Endothelial cell (in vitro differentiated cells): ENCODE data around the gene HOXB3. TPM values are rescaled to one million over a fixed set of nuclear protein-coding genes. Genes with fewer than 3 reads are reported as not detected.
A peak's percentile ranks its signal among the peaks of the same experiment; 100 is the strongest.

Experiments
- DNase-seq: peaks from one replicate; pipeline ENCODE4 v3.0.0; 2021; ENCODE audit warnings: low spot score
- H3K27ac Mint-ChIP-seq: one replicate; pipeline ENCODE4 v1.8.0; 2021; ENCODE audit warnings: mixed read lengths, inconsistent platforms; ENCODE audit not compliant: unreplicated experiment
- H3K27me3 Mint-ChIP-seq: one replicate; pipeline ENCODE4 v1.8.0; 2021; ENCODE audit warnings: mild to moderate bottlenecking, moderate library complexity, mixed read lengths, inconsistent platforms; ENCODE audit not compliant: unreplicated experiment
- H3K36me3 Mint-ChIP-seq: one replicate; pipeline ENCODE4 v1.8.0; 2021; ENCODE audit warnings: mild to moderate bottlenecking, low read depth, mixed read lengths, inconsistent platforms; ENCODE audit not compliant: unreplicated experiment
- H3K4me1 Mint-ChIP-seq: one replicate; pipeline ENCODE4 v1.8.0; 2021; ENCODE audit warnings: mild to moderate bottlenecking, mixed read lengths, inconsistent platforms; ENCODE audit not compliant: unreplicated experiment
- H3K4me3 Mint-ChIP-seq: one replicate; pipeline ENCODE4 v1.8.0; 2021; ENCODE audit warnings: mild to moderate bottlenecking, mixed read lengths, inconsistent platforms; ENCODE audit not compliant: unreplicated experiment
- H3K9me3 Mint-ChIP-seq: one replicate; pipeline ENCODE4 v1.8.0; 2021; ENCODE audit warnings: mixed read lengths, inconsistent platforms; ENCODE audit not compliant: unreplicated experiment
- total RNA-seq: library from RNA; stranded (reverse); fragmentation: NEBNext Ultra II Directional; extraction: Animal tissue kit (Norgen Biotek cat#: 25700); gene quantifications from one replicate; pipeline ENCODE4 v1.2.1, GENCODE V29; 2021; ENCODE audit not compliant: unreplicated experiment
- TF ChIP-seq, protein P1 (sequence below): fragments of 200-600 bp; sonication (generic); IDR thresholded peaks from one replicate; pipeline ENCODE4 v1.5.0; 2021; ENCODE audit warnings: antibody characterized with exemption; ENCODE audit not compliant: unreplicated experiment

Gene HOXB3
- total RNA-seq, 1 donor from 2014 or later, result 17.7 TPM

DNA sequence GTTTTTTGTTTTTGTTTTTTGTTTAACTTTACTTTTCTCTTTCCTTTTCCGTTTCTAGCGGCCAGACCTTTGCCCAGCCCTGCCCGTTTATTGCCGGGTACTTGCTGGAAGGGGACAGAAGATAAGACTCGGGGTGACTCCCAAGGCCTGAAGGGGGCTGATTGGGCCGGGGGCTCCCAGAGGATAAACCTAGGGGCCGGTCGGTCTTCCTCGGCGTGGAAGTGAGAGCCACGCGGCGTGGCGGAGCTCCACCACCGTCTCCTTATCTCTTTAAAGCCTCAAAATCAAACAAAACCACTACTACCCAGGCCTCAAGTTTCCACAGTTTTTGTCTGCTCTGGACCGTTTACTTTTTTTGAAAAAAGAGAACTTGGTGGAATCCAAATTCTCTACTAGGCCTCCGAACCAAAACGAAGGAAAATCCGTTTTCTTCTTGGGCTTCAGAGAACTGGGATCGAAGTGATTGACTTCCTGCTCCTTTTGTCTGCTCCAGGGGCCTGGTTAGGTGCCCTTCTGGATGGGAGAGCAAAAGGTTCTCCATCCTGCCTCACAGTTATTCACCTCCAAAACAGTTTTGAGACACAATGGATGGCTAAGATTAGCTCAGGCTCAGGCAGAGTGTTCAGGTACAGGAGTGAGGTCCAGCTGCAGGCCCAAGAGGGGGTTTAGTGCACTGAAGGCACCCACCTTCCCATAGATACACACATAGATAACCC, 44.6 kb upstream of the HOXB3 start:
- Mint-ChIP-seq H3K9me3 (no peaks in the 10 kb centered on the region), H3K27ac (no peak overlapping the region), H3K4me3 (peak overlapping the region; percentile 51), H3K27me3 (peaks cover 39% of the 10 kb centered on the region), H3K4me1 (peaks cover 15% of the 10 kb centered on the region), H3K36me3 (no peaks in the 10 kb centered on the region)
- TF ChIP-seq, protein P1, sequence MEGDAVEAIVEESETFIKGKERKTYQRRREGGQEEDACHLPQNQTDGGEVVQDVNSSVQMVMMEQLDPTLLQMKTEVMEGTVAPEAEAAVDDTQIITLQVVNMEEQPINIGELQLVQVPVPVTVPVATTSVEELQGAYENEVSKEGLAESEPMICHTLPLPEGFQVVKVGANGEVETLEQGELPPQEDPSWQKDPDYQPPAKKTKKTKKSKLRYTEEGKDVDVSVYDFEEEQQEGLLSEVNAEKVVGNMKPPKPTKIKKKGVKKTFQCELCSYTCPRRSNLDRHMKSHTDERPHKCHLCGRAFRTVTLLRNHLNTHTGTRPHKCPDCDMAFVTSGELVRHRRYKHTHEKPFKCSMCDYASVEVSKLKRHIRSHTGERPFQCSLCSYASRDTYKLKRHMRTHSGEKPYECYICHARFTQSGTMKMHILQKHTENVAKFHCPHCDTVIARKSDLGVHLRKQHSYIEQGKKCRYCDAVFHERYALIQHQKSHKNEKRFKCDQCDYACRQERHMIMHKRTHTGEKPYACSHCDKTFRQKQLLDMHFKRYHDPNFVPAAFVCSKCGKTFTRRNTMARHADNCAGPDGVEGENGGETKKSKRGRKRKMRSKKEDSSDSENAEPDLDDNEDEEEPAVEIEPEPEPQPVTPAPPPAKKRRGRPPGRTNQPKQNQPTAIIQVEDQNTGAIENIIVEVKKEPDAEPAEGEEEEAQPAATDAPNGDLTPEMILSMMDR, result no peak
- DNase-seq, result no peak

DNA sequence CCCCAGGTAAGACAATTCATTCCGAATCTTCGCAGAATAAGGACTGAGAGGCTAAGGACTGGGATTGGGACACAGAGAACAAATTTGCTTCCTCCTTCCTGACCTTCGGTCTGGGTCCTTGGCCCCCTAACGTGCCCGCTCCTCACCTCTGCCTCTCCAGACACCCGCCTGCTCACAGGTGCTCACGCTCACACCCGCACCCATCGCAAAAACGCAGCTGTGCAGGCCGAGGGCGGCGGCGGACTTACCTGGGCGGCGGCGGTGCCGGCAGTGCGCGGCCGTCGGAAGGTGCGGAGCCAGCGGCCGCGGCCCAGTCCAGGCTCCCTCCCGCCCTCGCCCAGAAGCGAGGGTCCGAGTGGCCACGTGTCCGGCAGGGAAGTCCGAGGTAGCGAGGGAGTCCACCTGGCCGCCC, 43.2 kb upstream of the HOXB3 start:
- Mint-ChIP-seq H3K4me3 (no peak overlapping the region), H3K27me3 (peaks cover 44% of the 10 kb centered on the region), H3K9me3 (no peaks in the 10 kb centered on the region), H3K4me1 (peaks cover 15% of the 10 kb centered on the region), H3K36me3 (no peaks in the 10 kb centered on the region), H3K27ac (no peak overlapping the region)
- no peak for DNase-seq
- TF ChIP-seq, protein P1, result no peak

DNA sequence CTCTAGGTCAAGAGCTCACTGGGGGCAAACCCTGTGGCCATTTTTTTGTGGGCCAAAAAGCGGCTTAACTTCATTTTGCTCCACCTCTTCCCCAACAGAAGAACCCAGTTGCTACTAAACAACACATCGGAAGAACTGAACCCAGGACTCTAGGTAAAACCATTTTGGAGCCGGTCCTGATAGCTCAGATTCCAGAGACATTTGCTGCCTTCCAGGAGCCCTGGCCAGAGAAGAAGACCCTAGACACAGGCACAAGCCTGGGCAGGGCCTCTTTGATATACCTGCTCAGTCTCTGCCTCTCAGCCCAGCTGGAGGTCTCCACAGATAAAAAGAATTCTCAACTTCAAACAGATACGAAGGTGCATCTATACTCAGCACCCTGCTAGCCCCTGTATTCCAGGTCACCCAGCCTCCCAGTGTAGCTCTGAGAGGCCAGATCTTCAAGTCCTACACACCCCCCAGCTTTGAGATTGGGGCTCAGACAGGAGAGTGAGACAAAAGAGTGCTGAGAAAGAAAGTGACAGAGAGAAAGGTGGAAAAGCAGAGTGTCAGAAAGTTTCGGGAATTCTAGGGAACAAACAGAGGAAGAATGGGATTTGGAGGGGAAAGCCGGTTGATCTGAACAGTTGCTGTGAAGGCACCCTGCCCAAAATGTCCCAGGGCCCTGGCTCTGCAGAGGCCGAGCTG, 42.7 kb upstream of the HOXB3 start:
- Mint-ChIP-seq H3K27ac (peak overlapping the region; percentile 41), H3K36me3 (no peaks in the 10 kb centered on the region), H3K27me3 (peaks cover 43% of the 10 kb centered on the region), H3K9me3 (no peaks in the 10 kb centered on the region), H3K4me3 (peak overlapping the region; percentile 28), H3K4me1 (peaks cover 15% of the 10 kb centered on the region)
- peak; percentile 3 for DNase-seq
- TF ChIP-seq, protein P1, result no peak

DNA sequence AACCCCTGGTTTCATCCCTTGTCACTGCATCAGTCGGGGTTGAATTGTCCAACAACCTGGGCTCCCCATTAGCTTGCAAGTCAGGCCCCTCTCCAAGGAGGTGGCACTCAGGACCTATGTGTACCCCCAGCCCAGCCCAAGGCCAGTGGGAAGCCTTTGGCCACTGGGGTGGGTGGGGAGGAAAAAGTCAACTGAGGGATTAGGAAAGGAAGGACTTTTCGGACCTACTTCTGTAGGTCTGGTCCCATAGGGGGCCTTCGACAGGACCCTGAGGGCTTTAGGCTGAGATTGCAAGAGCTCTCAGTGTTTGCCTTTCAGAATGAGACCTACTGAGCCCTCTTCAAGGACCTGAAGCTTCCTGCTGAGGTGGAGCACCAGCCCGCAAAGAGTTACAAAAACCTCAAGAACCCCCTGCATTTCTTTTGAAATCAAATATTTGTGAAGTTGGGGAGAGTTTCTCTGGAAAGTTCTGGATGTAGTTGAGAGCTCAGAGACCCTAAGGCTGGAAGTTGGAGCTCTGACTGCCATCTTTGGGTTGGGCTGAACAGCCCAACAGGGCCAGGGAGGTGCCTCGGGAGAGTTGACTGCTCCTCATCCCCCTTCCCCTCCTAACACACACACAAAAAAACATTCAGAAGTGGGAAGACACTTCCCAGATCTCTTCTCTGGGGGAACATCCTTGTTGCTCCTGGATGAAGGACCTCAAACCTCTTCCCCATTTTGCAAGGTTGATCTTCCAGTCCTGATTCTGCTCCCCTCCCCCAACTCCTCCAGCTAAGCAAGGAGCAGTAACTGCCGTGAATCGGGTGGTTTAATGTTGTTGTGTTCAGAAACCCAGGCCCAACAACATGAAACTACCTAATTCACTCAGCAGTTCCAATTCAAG, 41.9 kb upstream of the HOXB3 start:
- Mint-ChIP-seq H3K27me3 (peaks cover 42% of the 10 kb centered on the region), H3K4me3 (no peak overlapping the region), H3K4me1 (peaks cover 16% of the 10 kb centered on the region), H3K9me3 (no peaks in the 10 kb centered on the region), H3K27ac (no peak overlapping the region), H3K36me3 (no peaks in the 10 kb centered on the region)
- TF ChIP-seq, protein P1, result no peak
- peak; percentile 5 for DNase-seq
